Measurements from ENCODE around the gene PCGF1.

PCGF1 gene

DNA sequence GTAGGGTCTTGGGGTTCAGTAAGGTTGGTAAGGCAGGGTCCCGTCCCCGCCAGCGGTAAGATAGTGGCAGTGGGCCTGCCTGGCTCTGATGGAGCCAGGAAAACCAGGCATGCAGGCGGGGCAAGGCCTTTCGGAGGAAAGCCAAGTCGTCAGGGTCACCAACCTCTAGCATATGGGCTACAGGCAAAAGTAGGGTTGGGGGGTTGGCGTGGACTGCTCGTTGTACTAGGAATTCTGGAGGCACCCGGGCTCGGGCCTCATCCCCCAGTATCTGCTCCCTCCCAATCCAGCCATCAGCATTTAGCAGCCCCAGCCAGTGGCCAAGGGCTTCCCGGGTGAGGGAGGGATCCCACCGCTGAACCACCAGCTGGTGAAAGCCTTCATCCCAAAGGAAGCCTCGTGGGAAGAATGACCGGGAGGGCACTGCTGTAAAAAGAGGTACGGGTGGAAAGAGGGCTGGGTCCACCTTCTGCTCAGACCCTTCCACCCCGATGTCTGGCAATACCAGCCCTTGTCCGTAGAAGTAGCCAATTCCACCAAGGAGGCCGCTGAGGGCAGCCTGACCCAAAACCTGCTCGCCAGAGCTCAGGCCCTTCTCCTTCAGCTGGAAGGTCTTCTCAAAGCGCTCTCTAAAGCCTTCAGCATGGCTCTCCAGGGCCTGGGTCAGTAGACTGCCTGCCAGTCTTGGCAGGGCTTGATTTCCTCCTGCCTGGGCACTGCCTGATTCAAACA lies 45.3 kb downstream of the PCGF1 start:
- TF ChIP-seq FOXP2 (optimal IDR thresholded peaks at IDR 0.05; ENCODE audit: borderline replicate concordance, extremely low read depth, extremely low read length, insufficient read depth) (no peak), POLR2AphosphoS5 (IDR thresholded peaks at IDR 0.05; ENCODE audit: low read depth, low read length) (no peak), TAF1 (IDR thresholded peaks at IDR 0.05; ENCODE audit: borderline replicate concordance, insufficient read depth, low read length) (no peak), SIN3A (IDR thresholded peaks at IDR 0.05; ENCODE audit: borderline replicate concordance, insufficient read depth, low read length) (no peak)
- TF ChIP-seq, protein P1, sequence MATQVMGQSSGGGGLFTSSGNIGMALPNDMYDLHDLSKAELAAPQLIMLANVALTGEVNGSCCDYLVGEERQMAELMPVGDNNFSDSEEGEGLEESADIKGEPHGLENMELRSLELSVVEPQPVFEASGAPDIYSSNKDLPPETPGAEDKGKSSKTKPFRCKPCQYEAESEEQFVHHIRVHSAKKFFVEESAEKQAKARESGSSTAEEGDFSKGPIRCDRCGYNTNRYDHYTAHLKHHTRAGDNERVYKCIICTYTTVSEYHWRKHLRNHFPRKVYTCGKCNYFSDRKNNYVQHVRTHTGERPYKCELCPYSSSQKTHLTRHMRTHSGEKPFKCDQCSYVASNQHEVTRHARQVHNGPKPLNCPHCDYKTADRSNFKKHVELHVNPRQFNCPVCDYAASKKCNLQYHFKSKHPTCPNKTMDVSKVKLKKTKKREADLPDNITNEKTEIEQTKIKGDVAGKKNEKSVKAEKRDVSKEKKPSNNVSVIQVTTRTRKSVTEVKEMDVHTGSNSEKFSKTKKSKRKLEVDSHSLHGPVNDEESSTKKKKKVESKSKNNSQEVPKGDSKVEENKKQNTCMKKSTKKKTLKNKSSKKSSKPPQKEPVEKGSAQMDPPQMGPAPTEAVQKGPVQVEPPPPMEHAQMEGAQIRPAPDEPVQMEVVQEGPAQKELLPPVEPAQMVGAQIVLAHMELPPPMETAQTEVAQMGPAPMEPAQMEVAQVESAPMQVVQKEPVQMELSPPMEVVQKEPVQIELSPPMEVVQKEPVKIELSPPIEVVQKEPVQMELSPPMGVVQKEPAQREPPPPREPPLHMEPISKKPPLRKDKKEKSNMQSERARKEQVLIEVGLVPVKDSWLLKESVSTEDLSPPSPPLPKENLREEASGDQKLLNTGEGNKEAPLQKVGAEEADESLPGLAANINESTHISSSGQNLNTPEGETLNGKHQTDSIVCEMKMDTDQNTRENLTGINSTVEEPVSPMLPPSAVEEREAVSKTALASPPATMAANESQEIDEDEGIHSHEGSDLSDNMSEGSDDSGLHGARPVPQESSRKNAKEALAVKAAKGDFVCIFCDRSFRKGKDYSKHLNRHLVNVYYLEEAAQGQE (IDR thresholded peaks at IDR 0.05; ENCODE audit: insufficient read depth in 1 of 2, low read depth in 2 of 2, low read length in 2 of 2) = no peak

DNA sequence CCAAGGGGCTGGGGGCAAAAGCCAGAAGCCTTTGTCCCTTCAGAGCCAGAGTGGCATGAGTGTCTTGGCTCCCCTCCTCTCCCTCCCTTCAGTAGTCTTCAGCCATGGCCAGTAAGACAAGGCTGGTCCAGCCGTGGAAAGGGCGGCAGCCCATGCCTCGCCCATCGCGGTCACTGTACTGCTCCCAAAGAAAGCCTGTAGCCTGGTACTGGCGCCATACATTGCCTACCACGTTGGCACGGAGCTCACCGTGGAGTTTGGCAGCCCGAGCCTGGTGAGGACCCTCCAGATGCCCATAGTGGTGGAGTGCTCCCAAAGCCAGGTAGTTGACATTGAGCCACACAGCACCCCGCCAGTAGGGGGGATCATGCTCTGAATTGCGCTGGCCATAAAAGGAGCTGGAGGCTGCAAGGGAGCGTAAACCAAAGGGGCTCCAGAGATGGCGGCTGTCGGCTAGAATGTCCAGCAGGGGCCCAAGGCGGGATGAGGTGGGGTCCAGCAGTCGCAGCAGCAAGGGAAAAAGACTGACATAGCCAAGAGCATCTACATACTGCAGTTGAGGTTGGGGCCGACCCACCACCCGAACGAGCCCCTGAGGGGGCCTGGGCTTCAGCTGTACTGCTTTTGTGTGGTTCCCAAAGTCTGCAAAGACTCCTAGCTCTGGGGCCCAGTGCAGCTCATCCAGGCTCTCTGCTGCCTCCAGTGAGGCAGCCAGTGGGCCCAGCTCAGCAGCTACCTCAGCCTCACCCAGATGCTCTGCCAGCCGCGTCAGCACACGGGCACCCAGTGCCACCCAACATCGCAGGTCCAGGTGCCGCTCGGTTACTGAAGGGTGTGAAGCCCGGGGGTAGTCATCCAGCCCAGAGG lies 46.1 kb downstream of the PCGF1 start:
- no peak for TF ChIP-seq TAF1 (IDR thresholded peaks at IDR 0.05; ENCODE audit: borderline replicate concordance, insufficient read depth, low read length)
- TF ChIP-seq, protein P1 (IDR thresholded peaks at IDR 0.05; ENCODE audit: insufficient read depth in 1 of 2, low read depth in 2 of 2, low read length in 2 of 2) = no peak
- peak; percentile 15; the same call in 1 of the 2 replicates for TF ChIP-seq POLR2AphosphoS5 (IDR thresholded peaks at IDR 0.05; ENCODE audit: low read depth, low read length)
- TF ChIP-seq FOXP2 (optimal IDR thresholded peaks at IDR 0.05; ENCODE audit: borderline replicate concordance, extremely low read depth, extremely low read length, insufficient read depth) = no peak
- no peak for TF ChIP-seq SIN3A (IDR thresholded peaks at IDR 0.05; ENCODE audit: borderline replicate concordance, insufficient read depth, low read length)

DNA sequence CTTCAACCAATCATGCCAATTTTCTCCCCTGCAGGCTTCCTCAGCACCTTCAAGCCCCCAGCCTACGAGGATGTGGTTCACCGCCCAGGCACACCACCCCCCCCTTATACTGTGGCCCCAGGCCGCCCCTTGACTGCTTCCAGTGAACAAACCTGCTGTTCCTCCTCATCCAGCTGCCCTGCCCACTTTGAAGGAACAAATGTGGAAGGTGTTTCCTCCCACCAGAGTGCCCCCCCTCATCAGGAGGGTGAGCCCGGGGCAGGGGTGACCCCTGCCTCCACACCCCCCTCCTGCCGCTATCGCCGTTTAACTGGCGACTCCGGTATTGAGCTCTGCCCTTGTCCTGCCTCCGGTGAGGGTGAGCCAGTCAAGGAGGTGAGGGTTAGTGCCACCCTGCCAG lies 47.3 kb downstream of the PCGF1 start:
- TF ChIP-seq POLR2AphosphoS5 (IDR thresholded peaks at IDR 0.05; ENCODE audit: low read depth, low read length) = peak; percentile 26; the same call in 1 of the 2 replicates

DNA sequence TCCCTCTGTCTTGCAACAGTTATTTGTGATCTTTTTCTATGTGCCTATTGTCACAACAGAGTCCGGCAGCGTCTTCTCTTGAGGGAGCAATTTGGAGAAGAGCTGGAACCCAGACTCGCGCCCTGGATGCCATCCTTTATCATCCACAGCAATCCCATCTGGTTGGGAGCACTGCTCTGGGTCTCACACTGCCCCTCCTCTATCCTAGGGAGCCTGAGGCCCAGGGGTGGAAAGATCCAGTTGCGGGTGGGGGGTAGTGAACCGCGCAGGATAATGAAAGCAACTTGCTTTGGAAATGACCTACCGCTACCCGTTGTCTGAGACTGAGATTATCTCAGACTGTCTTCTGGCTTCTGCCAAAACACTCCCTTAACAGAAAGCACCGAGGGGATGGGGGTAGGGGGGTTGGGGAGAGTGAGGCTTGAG lies 48.5 kb downstream of the PCGF1 start:
- TF ChIP-seq POLR2AphosphoS5 (IDR thresholded peaks at IDR 0.05; ENCODE audit: low read depth, low read length) = no peak
- no peak for TF ChIP-seq TAF1 (IDR thresholded peaks at IDR 0.05; ENCODE audit: borderline replicate concordance, insufficient read depth, low read length)
- TF ChIP-seq, protein P1 (IDR thresholded peaks at IDR 0.05; ENCODE audit: insufficient read depth in 1 of 2, low read depth in 2 of 2, low read length in 2 of 2) = no peak
- no peak for TF ChIP-seq SIN3A (IDR thresholded peaks at IDR 0.05; ENCODE audit: borderline replicate concordance, insufficient read depth, low read length)
- TF ChIP-seq FOXP2 (optimal IDR thresholded peaks at IDR 0.05; ENCODE audit: borderline replicate concordance, extremely low read depth, extremely low read length, insufficient read depth) = no peak

DNA sequence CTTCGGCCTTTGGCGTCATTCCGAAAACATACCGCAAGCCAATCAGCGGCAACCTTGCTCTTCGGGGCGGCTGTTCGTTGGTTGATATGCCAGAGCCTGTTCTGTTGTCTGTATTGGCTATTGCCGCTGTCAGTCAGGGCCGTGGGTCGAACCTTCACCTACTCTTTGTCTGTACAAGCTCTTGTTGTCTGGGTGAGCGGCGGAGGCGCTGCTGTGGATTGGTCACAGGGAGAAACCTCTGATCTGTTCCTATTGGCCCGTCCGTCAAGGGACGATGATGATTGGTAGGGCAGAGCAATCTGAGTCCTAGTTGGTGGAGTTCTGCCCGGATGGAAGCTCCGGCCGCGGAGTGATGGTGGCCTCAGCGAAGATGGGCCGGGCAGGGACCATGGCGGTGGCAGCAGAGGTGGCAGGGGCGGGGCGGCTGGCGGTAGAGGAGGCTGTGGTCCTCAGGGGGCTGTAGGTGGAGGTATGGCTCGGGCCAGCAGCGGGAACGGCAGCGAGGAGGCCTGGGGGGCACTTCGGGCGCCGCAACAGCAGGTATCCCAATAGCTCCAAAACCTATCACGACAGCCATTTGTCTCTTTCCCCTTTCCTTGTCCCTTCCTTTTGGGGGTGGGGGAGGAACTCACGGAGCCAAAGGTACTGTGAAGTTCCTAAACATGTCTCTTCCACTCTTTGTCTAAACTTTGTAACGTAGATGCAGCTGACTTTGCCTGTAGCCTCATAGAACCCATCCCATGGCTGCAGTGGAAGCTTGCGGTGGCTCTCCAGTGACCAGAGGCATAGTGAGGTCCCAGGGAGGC lies 49.2 kb downstream of the PCGF1 start, which contains the start of gene WBP1:
TSS of gene WBP1 (plus strand) at position 307 of the 806 bp plus-strand sequence. CDS start at position 472, 165 bp downstream.
- TF ChIP-seq TAF1 (IDR thresholded peaks at IDR 0.05; ENCODE audit: borderline replicate concordance, insufficient read depth, low read length) = peak; percentile 63; the same call in 1 of the 2 replicates
- no peak for TF ChIP-seq FOXP2 (optimal IDR thresholded peaks at IDR 0.05; ENCODE audit: borderline replicate concordance, extremely low read depth, extremely low read length, insufficient read depth)
- peak; percentile 36; the same call in 1 of the 2 replicates for TF ChIP-seq POLR2AphosphoS5 (IDR thresholded peaks at IDR 0.05; ENCODE audit: low read depth, low read length)
